GM21717 (cell line): ENCODE results near the gene CGB2.
"Not testable (repeated sequence)": the region's sequence is repeated elsewhere in the genome, so short reads cannot be mapped to it uniquely, and the experiment has no call there.

Experiments
- ATAC-seq: cut with Tn5 transposase; IDR thresholded peaks from one replicate; pipeline ENCODE4 v1.9.1; 2021; ENCODE audit warnings: mild to moderate bottlenecking, moderate library complexity; ENCODE audit not compliant: unreplicated experiment

CGB2 gene

DNA sequence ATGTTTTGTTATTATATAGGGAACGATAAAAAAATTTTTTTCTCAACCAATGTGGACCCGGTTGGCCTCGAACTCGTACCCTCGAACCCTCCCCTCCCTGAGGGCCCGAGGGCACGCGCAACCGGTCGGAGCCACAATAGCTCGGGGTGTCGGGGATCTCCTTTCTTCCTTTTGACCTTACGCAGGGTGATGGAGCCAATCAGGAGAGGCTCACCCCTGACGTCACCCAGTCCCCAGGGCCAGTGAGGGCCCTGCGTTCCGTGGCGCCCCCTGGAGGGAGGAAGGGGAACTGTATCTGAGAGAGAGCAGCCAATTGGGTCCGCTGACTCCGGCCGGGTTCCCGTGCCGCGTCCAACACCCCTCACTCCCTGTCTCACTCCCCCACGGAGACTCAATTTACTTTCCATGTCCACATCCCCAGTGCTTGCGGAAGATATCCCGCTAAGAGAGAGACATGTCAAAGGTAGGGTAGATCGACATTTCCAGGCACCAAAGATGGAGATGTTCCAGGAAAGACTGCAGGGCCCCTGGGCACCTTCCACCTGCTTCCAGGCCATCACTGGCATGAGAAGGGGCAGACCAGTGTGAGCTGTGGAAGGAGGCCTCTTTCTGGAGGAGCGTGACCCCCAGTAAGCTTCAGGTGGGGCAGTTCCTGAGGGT is at the start of gene CGB2:
Gene CGB2, plus strand, starts transcription at position 249 of the 660 bp plus-strand sequence. Its CDS starts 206 bp downstream, at position 455.
- not testable (repeated sequence) for ATAC-seq

DNA sequence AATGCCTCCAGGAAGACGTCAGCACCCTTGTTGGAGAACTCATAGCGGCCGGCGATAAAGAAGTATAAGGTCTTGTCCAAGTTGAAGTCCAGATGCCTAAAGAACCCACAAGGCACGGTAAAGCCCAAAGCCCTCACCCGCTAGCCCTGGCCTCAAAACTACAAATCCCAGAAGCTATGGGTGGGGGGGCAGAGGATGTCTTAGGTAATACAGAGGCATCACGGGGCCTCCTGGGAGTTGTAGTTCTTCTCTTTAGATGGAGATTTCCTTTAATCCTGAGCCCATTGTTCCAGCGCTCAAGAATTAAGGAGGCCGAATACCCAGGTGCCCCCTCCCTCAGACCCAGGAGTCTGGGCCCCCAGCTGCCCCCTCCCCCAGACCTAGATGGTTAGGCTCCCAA is 49.4 kb upstream of the CGB2 start:
- no peak for ATAC-seq

- no peak for ATAC-seq
Measured at GRCh38 chr19:48985711-48986110, 46.0 kb upstream of the CGB2 start.

GRCh38 chr19:48986211-48986610 is 45.5 kb upstream of the CGB2 start:
- ATAC-seq, result no peak

DNA sequence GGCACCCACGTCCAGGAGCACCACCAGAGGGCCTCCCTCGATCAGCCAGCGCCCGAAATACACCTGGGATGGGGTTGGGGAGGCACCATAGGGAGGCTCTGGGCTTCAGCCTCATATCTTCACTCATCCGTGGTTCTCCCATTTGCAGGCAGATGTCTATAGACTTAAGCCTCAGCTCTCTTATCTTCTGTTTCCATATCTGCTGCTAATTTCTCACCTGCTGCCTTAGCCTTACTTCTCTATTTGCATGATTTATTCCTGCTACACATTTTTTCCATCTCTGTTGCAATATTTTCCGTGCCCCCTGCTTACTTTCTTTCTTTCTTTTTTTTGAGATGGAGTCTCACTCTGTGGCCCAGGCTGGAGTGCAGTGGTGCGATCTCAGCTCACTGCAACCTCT is 44.4 kb upstream of the CGB2 start:
- no peak for ATAC-seq

DNA sequence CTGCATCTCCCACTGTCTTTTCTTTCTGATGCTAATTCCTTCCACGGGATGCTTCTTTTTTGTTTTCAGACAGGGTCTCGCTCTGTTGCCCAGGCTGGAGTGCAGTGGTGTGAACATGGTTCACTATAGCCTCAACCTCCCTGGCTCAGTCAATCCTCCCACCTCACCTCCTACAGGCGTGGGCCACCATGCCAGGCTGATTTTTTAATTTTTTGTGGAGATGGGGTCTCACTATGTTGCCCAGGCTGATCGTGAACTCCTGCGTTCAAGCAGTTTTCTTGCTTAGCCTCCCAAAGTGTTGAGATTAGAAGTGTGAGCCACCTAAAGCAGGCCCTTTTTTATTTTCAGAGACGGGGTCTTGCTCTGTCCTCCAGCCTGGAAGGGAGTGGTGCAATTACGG is 43.4 kb upstream of the CGB2 start:
- no peak for ATAC-seq

DNA sequence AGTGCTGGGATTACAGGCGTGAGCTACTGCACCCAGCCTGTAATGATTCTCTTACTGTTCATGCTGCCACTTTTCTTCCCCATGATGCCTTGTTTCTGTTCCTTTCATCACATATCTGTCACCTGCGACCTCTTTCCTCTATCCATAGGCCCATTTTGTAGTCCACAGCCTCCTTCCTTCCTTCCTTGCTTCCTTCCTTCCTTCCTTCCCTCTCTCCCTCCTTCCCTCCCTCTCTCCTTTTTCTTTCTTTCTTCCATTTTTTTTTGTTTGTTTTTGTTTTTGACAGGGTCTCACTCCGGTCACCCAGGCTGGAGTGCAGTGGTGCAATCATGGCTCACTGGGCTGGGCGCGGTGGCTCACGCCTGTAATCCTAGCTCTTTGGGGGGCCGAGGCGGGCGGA is 42.8 kb upstream of the CGB2 start:
- no peak for ATAC-seq

GRCh38 chr19:48989701-48990291 is 41.9 kb upstream of the CGB2 start:
- no peak for ATAC-seq

DNA sequence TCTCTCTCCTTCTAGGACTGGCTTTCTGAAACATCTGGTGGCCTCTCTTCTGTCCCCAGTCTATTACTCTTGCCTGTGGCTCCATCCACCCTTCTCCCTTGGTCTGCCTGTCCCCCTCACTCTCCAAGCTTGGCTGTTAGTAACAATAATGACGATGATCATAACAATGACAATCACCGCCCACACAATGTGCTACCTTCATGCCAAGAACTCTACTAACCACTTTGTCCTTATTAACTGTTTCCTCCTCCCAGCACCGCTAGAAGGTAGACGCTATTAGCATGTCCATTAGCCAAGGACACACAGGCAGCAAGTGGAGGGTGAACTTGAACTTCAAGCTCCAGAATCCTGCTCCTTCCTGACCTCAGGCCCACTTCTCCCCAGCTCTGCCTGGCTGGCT is 41.3 kb upstream of the CGB2 start:
- no peak for ATAC-seq

DNA sequence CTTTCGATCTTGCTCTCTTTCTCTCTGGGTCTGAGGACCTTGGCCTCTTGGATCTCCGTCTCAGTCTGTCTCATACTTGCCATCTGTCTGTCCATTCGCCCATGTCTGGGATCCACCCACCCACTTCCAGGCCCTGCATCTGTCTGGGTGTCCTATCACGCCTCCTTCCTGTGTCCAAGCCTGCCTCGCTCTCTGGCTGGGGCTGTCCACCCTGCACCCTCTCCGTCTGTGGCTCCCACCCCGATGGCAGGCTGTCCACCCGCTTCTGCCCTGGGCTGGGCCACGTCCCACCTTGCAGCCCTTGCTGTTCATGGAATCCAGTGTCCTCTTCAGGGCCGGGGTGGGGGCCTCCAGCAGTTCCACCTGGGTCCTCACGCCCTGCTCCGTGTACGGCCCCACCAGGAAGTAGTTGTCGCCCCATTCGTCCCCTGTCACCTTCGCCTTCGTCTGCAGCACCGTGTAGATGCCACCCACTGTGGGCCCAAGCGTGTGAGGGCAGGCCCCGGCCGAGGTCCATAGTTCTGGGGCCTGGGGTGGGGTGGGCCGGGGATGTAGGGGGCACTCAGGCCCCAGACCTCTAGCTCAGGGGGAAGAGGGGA is 40.6 kb upstream of the CGB2 start:
- ATAC-seq, result no peak

DNA sequence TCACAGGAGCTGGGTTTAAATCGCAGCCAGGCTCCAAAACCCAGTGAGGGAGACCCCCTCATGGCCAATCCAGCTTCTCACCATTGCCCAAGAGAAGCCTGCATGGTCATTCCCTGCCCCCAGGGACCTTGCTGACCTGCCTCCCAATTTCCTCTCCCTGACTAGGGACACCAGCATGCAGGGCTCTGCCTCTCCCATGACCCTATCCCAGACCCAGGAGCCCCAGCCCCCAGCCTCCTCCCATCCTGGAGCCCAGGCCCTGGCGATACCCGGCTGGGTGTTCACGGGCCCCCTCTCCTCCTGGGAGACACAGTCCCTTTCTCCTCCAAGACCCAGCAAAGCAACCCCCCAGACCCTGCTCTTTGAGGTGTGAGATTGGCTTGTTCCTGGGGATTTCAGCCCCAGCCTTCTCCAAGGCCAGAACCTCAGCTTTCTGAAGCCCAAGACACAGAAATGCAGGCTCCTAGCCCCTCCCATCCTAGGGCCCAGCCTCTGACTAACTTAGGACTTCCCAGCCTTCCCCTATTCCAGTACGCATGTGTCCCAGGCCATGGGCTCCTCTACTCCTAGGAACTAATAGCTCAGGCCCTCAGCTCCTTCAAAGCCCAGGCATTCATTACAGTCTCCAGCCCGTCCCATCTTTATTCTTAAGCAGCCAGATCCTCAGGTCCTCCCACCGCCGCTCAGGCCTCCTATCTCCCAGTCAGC is 39.7 kb upstream of the CGB2 start:
- no peak for ATAC-seq

GRCh38 chr19:48992581-48993174 is 39.0 kb upstream of the CGB2 start:
- ATAC-seq, result peak; percentile 2

- ATAC-seq, result peak; percentile 75
Measured at GRCh38 chr19:48993175-48994034, 38.3 kb upstream of the CGB2 start, which contains the start of the genes GYS1 and RUVBL2. TSS of gene GYS1 (minus strand) at chr19:48993309. CDS start at chr19:48993112, 197 bp downstream. TSS of gene RUVBL2 (plus strand) at chr19:48993887. CDS start at chr19:48993912, 25 bp downstream.

- ATAC-seq, result no peak
Measured at GRCh38 chr19:48994035-48994386, 37.7 kb upstream of the CGB2 start.

GRCh38 chr19:48997972-48998371 is 33.7 kb upstream of the CGB2 start:
- ATAC-seq, result no peak

- no peak for ATAC-seq
Measured at GRCh38 chr19:48999481-49000325, 32.0 kb upstream of the CGB2 start.

DNA sequence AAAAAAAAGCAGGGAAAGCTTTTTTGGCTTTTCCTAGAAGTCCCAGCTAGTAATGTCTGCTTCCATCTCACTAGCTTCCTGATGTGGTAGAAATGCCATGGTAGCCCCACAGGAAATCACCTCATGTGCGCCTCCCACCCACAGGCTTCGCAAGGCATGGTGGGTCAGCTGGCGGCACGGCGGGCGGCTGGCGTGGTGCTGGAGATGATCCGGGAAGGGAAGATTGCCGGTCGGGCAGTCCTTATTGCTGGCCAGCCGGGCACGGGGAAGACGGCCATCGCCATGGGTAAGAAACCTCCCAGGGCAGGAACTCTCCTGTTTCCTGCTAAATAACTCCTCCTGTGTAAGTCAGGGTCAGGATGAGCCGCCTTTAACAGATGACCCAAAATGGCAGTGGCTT is 27.6 kb upstream of the CGB2 start:
- no peak for ATAC-seq

DNA sequence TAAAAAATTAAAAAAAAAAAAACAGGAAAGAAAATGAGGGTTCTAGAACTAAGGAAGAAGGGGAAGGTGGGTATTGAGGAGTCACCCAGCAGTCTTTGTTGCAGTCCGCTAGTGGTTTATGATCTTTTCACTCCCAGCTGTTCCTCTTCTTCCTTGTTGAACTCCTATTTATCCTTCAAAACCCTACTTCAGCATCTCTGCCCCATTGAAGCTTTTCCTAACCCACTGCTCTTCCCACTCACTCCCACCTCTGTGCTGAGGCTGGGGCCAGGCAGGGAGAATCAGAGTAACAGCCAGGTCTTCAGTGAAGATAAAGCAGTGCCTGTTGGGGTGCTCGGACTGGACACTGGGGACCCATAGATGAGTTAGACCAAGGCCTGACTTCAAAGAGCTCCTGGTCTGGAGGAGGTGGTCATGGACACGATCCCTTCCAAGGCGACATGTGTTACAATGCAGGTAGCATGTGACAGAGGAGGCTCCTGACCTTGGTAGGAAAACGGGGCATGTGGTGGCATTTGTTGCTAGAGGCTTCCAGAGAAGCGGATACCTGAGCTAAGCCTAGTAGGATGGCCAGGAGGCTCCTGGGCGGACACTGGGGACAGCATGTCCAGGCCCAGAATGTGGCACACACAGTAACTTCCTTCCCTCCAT is 26.6 kb upstream of the CGB2 start:
- ATAC-seq, result no peak

- no peak for ATAC-seq
Measured at GRCh38 chr19:49006905-49007304, 24.8 kb upstream of the CGB2 start.
